Caco-2 (cell line): Measurements from ENCODE around the gene SPATA1. TPM values are rescaled to one million over a fixed set of nuclear protein-coding genes. Genes with fewer than 3 reads are reported as not detected.

Experiments
- BruUV-seq: library from RNA; stranded (reverse); fragments of 400-500 nt; replicated peaks from 2 replicates; lab custom pipeline; 2021; lab: Mats Ljungman, UMichigan
- CTCF ChIA-PET: fragments of 300-600 bp; sonication (Branson Sonifier 250); formaldehyde crosslinking; loops from one replicate; lab custom pipeline; 2022; ENCODE audit warnings: antibody characterized with exemption; lab: Charles Lee
- POLR2A ChIA-PET: fragments of 300-600 bp; sonication (Branson Sonifier 250); formaldehyde crosslinking; loops from one replicate; lab custom pipeline; 2022; ENCODE audit warnings: antibody characterized with exemption; lab: Charles Lee
- DNase-seq, 2 experiments: peaks; one replicate each; pipeline versions ENCODE4 v3.0.0 to v3.0.0-alpha.2; 2020 to 2022
- H3K27me3 ChIP-seq: replicated peaks from 2 replicates; pipeline ENCODE4 v1.6.0; 2011; ENCODE audit warnings: low read length; ENCODE audit not compliant: control insufficient read depth, insufficient read depth
- H3K36me3 ChIP-seq: 2 replicates; pipeline ENCODE4 v1.5.1; 2011; ENCODE audit warnings: low read length; ENCODE audit not compliant: control insufficient read depth, insufficient read depth
- H3K4me1 ChIP-seq: fragments of 250-450 bp; sonication (Bioruptor Pico); 2 replicates; pipeline ENCODE4 v1.5.1; 2020; ENCODE audit warnings: mild to moderate bottlenecking
- H3K4me3 ChIP-seq: 2 replicates; pipeline ENCODE4 v1.5.1; 2011; ENCODE audit warnings: low read depth, mild to moderate bottlenecking, control low read depth, low read length
- H3K9me3 ChIP-seq: fragments of 250-450 bp; sonication (Bioruptor Pico); 2 replicates; pipeline ENCODE4 v1.5.1; 2020; ENCODE audit warnings: mild to moderate bottlenecking, moderate library complexity
- H3K27ac Mint-ChIP-seq: one replicate; pipeline ENCODE4 v1.8.0; 2022; ENCODE audit warnings: mixed read lengths; ENCODE audit not compliant: unreplicated experiment
- H3K27me3 Mint-ChIP-seq: one replicate; pipeline ENCODE4 v1.8.0; 2022; ENCODE audit warnings: mixed read lengths; ENCODE audit not compliant: insufficient read depth, unreplicated experiment
- H3K36me3 Mint-ChIP-seq: one replicate; pipeline ENCODE4 v1.8.0; 2022; ENCODE audit warnings: mild to moderate bottlenecking, mixed read lengths; ENCODE audit not compliant: insufficient read depth, unreplicated experiment
- H3K4me1 Mint-ChIP-seq: one replicate; pipeline ENCODE4 v1.8.0; 2022; ENCODE audit warnings: low read depth, mixed read lengths; ENCODE audit not compliant: unreplicated experiment
- H3K4me3 Mint-ChIP-seq: one replicate; pipeline ENCODE4 v1.8.0; 2022; ENCODE audit warnings: mild to moderate bottlenecking, moderate library complexity, mixed read lengths; ENCODE audit not compliant: unreplicated experiment
- H3K9me3 Mint-ChIP-seq: one replicate; pipeline ENCODE4 v1.8.0; 2022; ENCODE audit warnings: mixed read lengths; ENCODE audit not compliant: unreplicated experiment
- CTCF ChIP-seq, 2 experiments: fragments of 200-600 bp in 1 of 2; IDR thresholded peaks; 1 replicate in 1 of 2; 2 replicates in 1 of 2; pipeline versions ENCODE4 v1.5.1 to v1.8.0; 2011 to 2022; ENCODE audit warnings: antibody characterized with exemption in 1 of 2, control low read depth in 1 of 2, inconsistent platforms in 1 of 2, low read depth in 1 of 2, low read length in 1 of 2, mild to moderate bottlenecking in 1 of 2, moderate library complexity in 1 of 2; ENCODE audit not compliant: insufficient read depth in 1 of 2, severe bottlenecking in 1 of 2, unreplicated experiment in 1 of 2
- intact Hi-C: fragments of 100-400 bp; cut with micrococcal nuclease; formaldehyde crosslinking; loops from one replicate; pipeline ENCODE4 v1.10.0; 2022; ENCODE audit not compliant: unreplicated experiment
- total RNA-seq: library from RNA; stranded (reverse); gene quantifications from 2 replicates; pipeline ENCODE4 v1.2.3, GENCODE V29; 2022

Gene SPATA1
- total RNA-seq, 1 experiment from 2014 or later, result 0.57 TPM

- Mint-ChIP-seq H3K27ac (no peak overlapping the region), H3K36me3 (no peaks in the 10 kb centered on the region), H3K4me1 (no peaks in the 10 kb centered on the region), H3K27me3 (no peaks in the 10 kb centered on the region), H3K9me3 (no peaks in the 10 kb centered on the region), H3K4me3 (no peak overlapping the region)
- Histone ChIP-seq H3K4me3 (no peak overlapping the region), H3K4me1 (no peaks in the 10 kb centered on the region), H3K9me3 (no peaks in the 10 kb centered on the region), H3K27me3 (no peaks in the 10 kb centered on the region), H3K36me3 (no peaks in the 10 kb centered on the region)
- ChIA-PET POLR2A (no interaction called here), CTCF (no interaction called here)
- no TSS peak for BruUV-seq
- DNase-seq, result no peak
- TF ChIP-seq CTCF (IDR thresholded peaks at IDR 0.05; ENCODE audit: insufficient read depth in 1 of 2, low read depth in 1 of 2, low read length in 1 of 2, severe bottlenecking in 1 of 2, unreplicated experiment in 1 of 2), result no peak
- intact Hi-C loops, result loop anchor here (5.0 kb wide), 1 partner anchor 98 kb away; no protein-coding TSS in a partner anchor
Observed at GRCh38 chr1:84539972-84540371, 33.8 kb downstream of the SPATA1 start.

GRCh38 chr1:84540759-84541158 lies 34.6 kb downstream of the SPATA1 start:
- no peak for TF ChIP-seq CTCF (IDR thresholded peaks at IDR 0.05; ENCODE audit: insufficient read depth in 1 of 2, low read depth in 1 of 2, low read length in 1 of 2, severe bottlenecking in 1 of 2, unreplicated experiment in 1 of 2)
- POLR2A ChIA-PET, result no interaction called here
- intact Hi-C loops, result loop anchor here (5.0 kb wide), 1 partner anchor 98 kb away; no protein-coding TSS in a partner anchor
- DNase-seq, result no peak
- Mint-ChIP-seq H3K27me3 (no peaks in the 10 kb centered on the region), H3K4me3 (no peak overlapping the region), H3K27ac (no peak overlapping the region), H3K4me1 (no peaks in the 10 kb centered on the region), H3K36me3 (no peaks in the 10 kb centered on the region), H3K9me3 (no peaks in the 10 kb centered on the region)
- no peaks in the 10 kb centered on the region for H3K4me1 ChIP-seq
- no peaks in the 10 kb centered on the region for H3K9me3 ChIP-seq
- H3K27me3 ChIP-seq, result no peaks in the 10 kb centered on the region
- BruUV-seq, result no TSS peak
- CTCF ChIA-PET, result no interaction called here
- no peak overlapping the region for H3K4me3 ChIP-seq
- no peaks in the 10 kb centered on the region for H3K36me3 ChIP-seq

GRCh38 chr1:84541679-84542078 lies 35.5 kb downstream of the SPATA1 start:
- POLR2A ChIA-PET, result no interaction called here
- Histone ChIP-seq H3K4me3 (no peak overlapping the region), H3K9me3 (no peaks in the 10 kb centered on the region), H3K27me3 (no peaks in the 10 kb centered on the region), H3K36me3 (no peaks in the 10 kb centered on the region), H3K4me1 (no peaks in the 10 kb centered on the region)
- Mint-ChIP-seq H3K36me3 (no peaks in the 10 kb centered on the region), H3K4me1 (no peaks in the 10 kb centered on the region), H3K4me3 (no peak overlapping the region), H3K27ac (no peak overlapping the region), H3K27me3 (no peaks in the 10 kb centered on the region), H3K9me3 (no peaks in the 10 kb centered on the region)
- peak in 1 of 2 experiments; percentile 2 for TF ChIP-seq CTCF (IDR thresholded peaks at IDR 0.05; ENCODE audit: insufficient read depth in 1 of 2, low read depth in 1 of 2, low read length in 1 of 2, severe bottlenecking in 1 of 2, unreplicated experiment in 1 of 2)
- DNase-seq, result no peak
- CTCF ChIA-PET, result no interaction called here
- no TSS peak for BruUV-seq
- intact Hi-C loops, result loop anchor here (5.0 kb wide), 1 partner anchor 99 kb away; no protein-coding TSS in a partner anchor
